Neural progenitor cell (in vitro differentiated cells): ENCODE measurements around the gene NEK10. TPM values are rescaled to one million over a fixed set of nuclear protein-coding genes. Genes with fewer than 3 reads are reported as not detected.

Experiments
- DNase-seq: peaks from one replicate; pipeline ENCODE4 v3.0.0-alpha.2; 2016; ENCODE audit warnings: low spot score
- H2AFZ ChIP-seq: fragments of 200-600 bp; sonication (generic); replicated peaks from 2 replicates; pipeline ENCODE4 v1.6.1; 2016; ENCODE audit warnings: antibody characterized with exemption
- H3F3A ChIP-seq: fragments of 200-600 bp; sonication (generic); 2 replicates; pipeline ENCODE4 v1.6.1; 2016; ENCODE audit warnings: antibody characterized with exemption, low read depth
- H3K27ac ChIP-seq: fragments of 200-600 bp; sonication (generic); 2 replicates; pipeline ENCODE4 v1.5.1; 2016; ENCODE audit warnings: mild to moderate bottlenecking
- H3K27me3 ChIP-seq: fragments of 200-600 bp; sonication (generic); 2 replicates; pipeline ENCODE4 v1.6.1; 2016; ENCODE audit warnings: mild to moderate bottlenecking, moderate library complexity
- H3K36me3 ChIP-seq: fragments of 200-600 bp; sonication (generic); 2 replicates; pipeline ENCODE4 v1.5.1; 2016
- H3K4me1 ChIP-seq: fragments of 200-600 bp; sonication (generic); 2 replicates; pipeline ENCODE4 v1.6.1; 2016; ENCODE audit warnings: mixed run types
- H3K4me2 ChIP-seq: fragments of 200-600 bp; sonication (generic); 2 replicates; pipeline ENCODE4 v1.6.1; 2016
- H3K4me3 ChIP-seq: fragments of 200-600 bp; sonication (generic); 2 replicates; pipeline ENCODE4 v1.5.1; 2016
- H3K79me2 ChIP-seq: fragments of 200-600 bp; sonication (generic); 2 replicates; pipeline ENCODE4 v1.6.1; 2016; ENCODE audit warnings: low read depth
- H3K9ac ChIP-seq: fragments of 200-600 bp; sonication (generic); 2 replicates; pipeline ENCODE4 v1.6.1; 2016
- H3K9me3 ChIP-seq: fragments of 200-600 bp; sonication (generic); 2 replicates; pipeline ENCODE4 v1.5.1; 2016; ENCODE audit warnings: low read depth
- H4K20me1 ChIP-seq: fragments of 200-600 bp; sonication (generic); 2 replicates; pipeline ENCODE4 v1.6.1; 2016; ENCODE audit warnings: low read depth
- H3K27ac Mint-ChIP-seq: 3 replicates; pipeline ENCODE4 v1.8.0; 2021; ENCODE audit warnings: mixed read lengths
- H3K27me3 Mint-ChIP-seq: 2 replicates; pipeline ENCODE4 v1.8.0; 2022; ENCODE audit warnings: low read depth, mild to moderate bottlenecking, inconsistent platforms, moderate library complexity, mixed read lengths; ENCODE audit not compliant: insufficient read depth
- H3K36me3 Mint-ChIP-seq: 3 replicates; pipeline ENCODE4 v1.8.0; 2021; ENCODE audit warnings: mixed read lengths
- H3K4me1 Mint-ChIP-seq: 3 replicates; pipeline ENCODE4 v1.8.0; 2021; ENCODE audit warnings: mixed read lengths
- H3K4me3 Mint-ChIP-seq: 3 replicates; pipeline ENCODE4 v1.8.0; 2021; ENCODE audit warnings: mild to moderate bottlenecking, moderate library complexity, mixed read lengths
- H3K9me3 Mint-ChIP-seq: 3 replicates; pipeline ENCODE4 v1.8.0; 2020; ENCODE audit warnings: mixed read lengths
- EZH2 ChIP-seq: fragments of 200-600 bp; sonication (generic); IDR thresholded peaks from 2 replicates; pipeline ENCODE4 v1.6.1; 2017; ENCODE audit warnings: antibody characterized with exemption, mild to moderate bottlenecking, moderate library complexity
- EZH2phosphoT487 ChIP-seq: fragments of 200-600 bp; sonication (generic); IDR thresholded peaks from 2 replicates; pipeline ENCODE4 v1.6.1; 2017; ENCODE audit warnings: antibody characterized with exemption
- total RNA-seq: library from RNA; depleted of rRNA; stranded (reverse); fragments of >200 nt; gene quantifications from 2 replicates; pipeline ENCODE4 v1.2.3, GENCODE V29; 2015; ENCODE audit warnings: low replicate concordance
- TF ChIP-seq, protein P1 (sequence below): fragments of 200-600 bp; sonication (generic); IDR thresholded peaks from 2 replicates; pipeline ENCODE4 v1.5.1; 2017; ENCODE audit warnings: antibody characterized with exemption, mild to moderate bottlenecking

Gene NEK10
- total RNA-seq, 1 donor from 2014 or later, result 0.54 TPM

DNA sequence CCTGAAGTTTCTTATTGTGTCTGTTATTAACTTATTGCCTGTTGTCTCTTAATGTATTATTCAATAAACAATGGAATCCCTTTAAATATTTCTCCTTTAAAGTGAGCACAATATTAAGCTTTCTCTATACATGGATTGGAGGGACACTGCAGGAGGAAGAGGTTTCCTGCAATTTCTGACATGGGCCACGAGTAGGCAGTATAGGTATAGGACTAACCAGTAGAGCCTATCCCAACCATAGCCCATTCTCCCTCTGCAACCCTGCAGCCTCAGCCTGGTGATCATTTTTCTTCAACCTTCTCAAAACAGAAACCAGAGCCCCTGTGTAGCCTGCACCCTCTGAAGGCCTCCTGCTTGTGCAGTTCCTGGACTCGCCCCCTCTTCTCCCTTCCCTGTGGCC lies 124.8 kb downstream of the NEK10 start:
- H3K27me3 Mint-ChIP-seq, result peaks cover 2% of the 10 kb centered on the region
- Histone ChIP-seq H3K9me3 (no peaks in the 10 kb centered on the region), H3K27me3 (no peaks in the 10 kb centered on the region), H3K4me2 (no peak overlapping the region), H2AFZ (no peak overlapping the region), H3K27ac (no peak overlapping the region), H3K36me3 (no peaks in the 10 kb centered on the region), H3K79me2 (no peaks in the 10 kb centered on the region), H3F3A (no peaks in the 10 kb centered on the region), H3K4me3 (no peak overlapping the region), H4K20me1 (no peaks in the 10 kb centered on the region), H3K9ac (no peak overlapping the region), H3K4me1 (no peaks in the 10 kb centered on the region)
- TF ChIP-seq, protein P1, sequence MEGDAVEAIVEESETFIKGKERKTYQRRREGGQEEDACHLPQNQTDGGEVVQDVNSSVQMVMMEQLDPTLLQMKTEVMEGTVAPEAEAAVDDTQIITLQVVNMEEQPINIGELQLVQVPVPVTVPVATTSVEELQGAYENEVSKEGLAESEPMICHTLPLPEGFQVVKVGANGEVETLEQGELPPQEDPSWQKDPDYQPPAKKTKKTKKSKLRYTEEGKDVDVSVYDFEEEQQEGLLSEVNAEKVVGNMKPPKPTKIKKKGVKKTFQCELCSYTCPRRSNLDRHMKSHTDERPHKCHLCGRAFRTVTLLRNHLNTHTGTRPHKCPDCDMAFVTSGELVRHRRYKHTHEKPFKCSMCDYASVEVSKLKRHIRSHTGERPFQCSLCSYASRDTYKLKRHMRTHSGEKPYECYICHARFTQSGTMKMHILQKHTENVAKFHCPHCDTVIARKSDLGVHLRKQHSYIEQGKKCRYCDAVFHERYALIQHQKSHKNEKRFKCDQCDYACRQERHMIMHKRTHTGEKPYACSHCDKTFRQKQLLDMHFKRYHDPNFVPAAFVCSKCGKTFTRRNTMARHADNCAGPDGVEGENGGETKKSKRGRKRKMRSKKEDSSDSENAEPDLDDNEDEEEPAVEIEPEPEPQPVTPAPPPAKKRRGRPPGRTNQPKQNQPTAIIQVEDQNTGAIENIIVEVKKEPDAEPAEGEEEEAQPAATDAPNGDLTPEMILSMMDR, result no peak
- TF ChIP-seq EZH2 (no peak), EZH2phosphoT487 (no peak)
- H3K27ac Mint-ChIP-seq, result no peak overlapping the region
- no peaks in the 10 kb centered on the region for H3K4me1 Mint-ChIP-seq
- H3K9me3 Mint-ChIP-seq, result peaks cover under 1% of the 10 kb centered on the region
- no peak overlapping the region for H3K4me3 Mint-ChIP-seq
- H3K36me3 Mint-ChIP-seq, result no peaks in the 10 kb centered on the region
- no peak for DNase-seq

DNA sequence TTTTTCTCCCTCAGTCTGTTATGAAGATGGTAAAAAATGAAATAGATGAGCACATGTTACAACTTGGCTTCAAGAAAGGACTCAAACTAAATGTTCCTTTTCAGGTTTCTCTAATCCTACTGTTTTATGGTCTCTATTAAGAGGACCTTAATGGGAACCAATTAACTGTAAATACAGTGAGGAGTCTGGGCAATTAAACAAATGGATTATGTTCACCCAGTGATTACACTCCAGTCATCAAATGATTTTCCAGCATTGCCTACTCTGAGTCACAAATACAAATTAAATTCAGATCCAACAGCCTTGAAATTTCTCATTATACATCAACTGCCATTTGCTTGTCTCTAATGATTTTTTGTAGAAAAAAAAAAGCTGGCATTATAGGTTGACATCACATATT lies 129.2 kb downstream of the NEK10 start:
- Mint-ChIP-seq H3K36me3 (no peaks in the 10 kb centered on the region), H3K27ac (no peak overlapping the region), H3K9me3 (peaks cover 31% of the 10 kb centered on the region), H3K4me1 (no peaks in the 10 kb centered on the region), H3K27me3 (peaks cover 4% of the 10 kb centered on the region), H3K4me3 (no peak overlapping the region)
- no peak overlapping the region for H3K4me3 ChIP-seq
- H3K79me2 ChIP-seq, result no peaks in the 10 kb centered on the region
- no peak for DNase-seq
- peaks cover 8% of the 10 kb centered on the region for H3K9me3 ChIP-seq
- H2AFZ ChIP-seq, result no peak overlapping the region
- TF ChIP-seq EZH2, result no peak
- TF ChIP-seq EZH2phosphoT487, result no peak
- TF ChIP-seq, protein P1, result no peak
- no peaks in the 10 kb centered on the region for H4K20me1 ChIP-seq
- H3K27me3 ChIP-seq, result no peaks in the 10 kb centered on the region
- H3K9ac ChIP-seq, result no peak overlapping the region
- H3F3A ChIP-seq, result no peaks in the 10 kb centered on the region
- no peaks in the 10 kb centered on the region for H3K36me3 ChIP-seq
- H3K27ac ChIP-seq, result no peak overlapping the region
- H3K4me1 ChIP-seq, result no peaks in the 10 kb centered on the region
- H3K4me2 ChIP-seq, result no peak overlapping the region

DNA sequence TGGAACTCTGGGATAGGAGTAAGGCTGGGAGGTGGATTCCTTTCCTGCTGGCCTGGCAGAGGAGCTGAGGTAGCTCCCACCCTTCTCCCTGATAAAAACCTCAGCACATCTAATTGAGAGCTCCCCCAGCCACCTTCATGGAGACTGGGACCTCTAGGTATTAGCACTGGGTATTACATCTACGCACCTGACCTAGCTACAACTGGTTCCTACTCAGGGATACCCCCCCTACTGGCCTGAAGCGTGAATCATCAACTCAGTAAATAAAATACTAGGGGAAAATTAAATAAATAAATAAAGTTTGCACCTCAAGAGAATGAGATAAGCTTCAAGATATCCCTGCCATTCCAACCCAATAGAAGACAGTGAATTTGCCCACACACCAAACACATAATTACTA lies 140.4 kb downstream of the NEK10 start:
- Histone ChIP-seq H3K36me3 (no peaks in the 10 kb centered on the region), H3K4me3 (no peak overlapping the region), H3F3A (no peaks in the 10 kb centered on the region), H3K9ac (no peak overlapping the region), H3K4me2 (no peak overlapping the region), H4K20me1 (no peaks in the 10 kb centered on the region), H3K4me1 (no peaks in the 10 kb centered on the region), H3K27ac (no peak overlapping the region), H3K9me3 (no peaks in the 10 kb centered on the region), H2AFZ (no peak overlapping the region), H3K27me3 (no peaks in the 10 kb centered on the region), H3K79me2 (no peaks in the 10 kb centered on the region)
- no peaks in the 10 kb centered on the region for H3K27me3 Mint-ChIP-seq
- H3K4me3 Mint-ChIP-seq, result no peak overlapping the region
- peak; percentile 48 for DNase-seq
- peaks cover 13% of the 10 kb centered on the region for H3K9me3 Mint-ChIP-seq
- TF ChIP-seq, protein P1, result peak; percentile 52
- TF ChIP-seq EZH2 (no peak), EZH2phosphoT487 (no peak)
- H3K36me3 Mint-ChIP-seq, result no peaks in the 10 kb centered on the region
- no peaks in the 10 kb centered on the region for H3K4me1 Mint-ChIP-seq
- H3K27ac Mint-ChIP-seq, result no peak overlapping the region
